ENCODE results near the gene CREB3L2.
"Not testable (repeated sequence)": the region's sequence is repeated elsewhere in the genome, so short reads cannot be mapped to it uniquely, and the experiment has no call there.

Gene CREB3L2

DNA sequence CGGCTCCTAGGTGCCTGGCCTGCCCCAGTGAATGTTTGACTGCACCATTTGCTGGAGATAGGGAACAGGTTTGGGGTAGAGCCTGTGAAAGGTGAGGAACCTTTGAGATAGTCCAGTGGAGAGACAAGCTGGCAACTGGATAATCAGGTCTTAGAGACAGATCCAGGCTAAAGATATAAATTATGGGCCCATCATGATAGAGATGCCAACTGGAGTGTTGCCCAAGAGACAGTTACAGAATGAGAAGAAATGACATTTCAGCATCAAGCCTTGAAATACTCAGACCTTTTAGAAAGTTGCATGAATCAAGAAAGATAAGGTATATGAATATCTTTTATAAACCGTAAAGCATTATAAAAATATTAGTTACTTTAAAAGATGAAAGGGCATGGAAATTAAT, 27.1 kb downstream of the CREB3L2 start:
- Histone ChIP-seq H3K36me3 (ENCODE audit: control insufficient read depth, insufficient read depth, low read length) (no peaks in the 10 kb centered on the region), H3K4me1 (ENCODE audit: control insufficient read depth, insufficient read depth, low read length) (peaks cover 43% of the 10 kb centered on the region), H3K4me3 (ENCODE audit: low read length) (no peak overlapping the region), H3K27ac (ENCODE audit: low read depth, low read length) (peak overlapping the region; percentile 86), H3K9ac (ENCODE audit: low read length) (no peak overlapping the region), H3K27me3 (ENCODE audit: control insufficient read depth, insufficient read depth, low read length) (no peaks in the 10 kb centered on the region)

DNA sequence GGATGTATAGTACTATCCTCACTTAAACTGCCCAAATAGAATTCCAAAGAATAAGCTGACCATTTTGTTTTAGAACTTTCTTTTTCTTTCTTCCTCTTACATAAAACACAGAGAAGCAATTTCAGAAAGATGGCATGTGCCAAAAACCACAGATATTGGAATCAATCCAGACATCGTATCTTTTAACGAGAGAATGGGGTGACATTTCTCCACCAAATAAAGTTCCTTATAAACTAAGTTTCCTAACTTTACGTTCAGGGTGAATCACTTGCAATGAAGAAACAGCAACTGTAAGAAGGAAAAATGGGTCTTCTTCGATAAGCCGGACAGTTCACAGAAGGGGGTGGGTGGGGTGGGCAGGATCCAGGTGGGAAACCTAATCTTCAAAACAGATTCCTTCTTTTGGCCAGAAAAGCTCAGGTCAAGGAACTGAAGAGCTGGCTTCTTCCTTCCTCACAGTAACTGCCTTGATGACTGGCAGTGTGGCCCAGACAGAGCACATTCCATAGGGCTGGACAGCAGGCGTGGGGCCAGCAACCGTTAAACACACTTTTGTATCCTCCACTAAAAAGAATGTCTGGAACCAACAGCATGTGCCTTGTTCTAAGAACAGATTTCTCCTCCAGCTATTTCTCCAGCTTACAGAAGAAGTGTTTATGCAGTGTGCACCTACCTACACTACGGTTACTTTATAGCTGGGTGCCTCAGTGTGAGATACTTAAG, 31.5 kb downstream of the CREB3L2 start:
- Histone ChIP-seq H3K36me3 (ENCODE audit: control insufficient read depth, insufficient read depth, low read length) (no peaks in the 10 kb centered on the region), H3K4me1 (ENCODE audit: control insufficient read depth, insufficient read depth, low read length) (peaks cover 36% of the 10 kb centered on the region), H3K9ac (ENCODE audit: low read length) (no peak overlapping the region), H3K27ac (ENCODE audit: low read depth, low read length) (peak overlapping the region; percentile 40), H3K4me3 (ENCODE audit: low read length) (no peak overlapping the region), H3K27me3 (ENCODE audit: control insufficient read depth, insufficient read depth, low read length) (no peaks in the 10 kb centered on the region)

DNA sequence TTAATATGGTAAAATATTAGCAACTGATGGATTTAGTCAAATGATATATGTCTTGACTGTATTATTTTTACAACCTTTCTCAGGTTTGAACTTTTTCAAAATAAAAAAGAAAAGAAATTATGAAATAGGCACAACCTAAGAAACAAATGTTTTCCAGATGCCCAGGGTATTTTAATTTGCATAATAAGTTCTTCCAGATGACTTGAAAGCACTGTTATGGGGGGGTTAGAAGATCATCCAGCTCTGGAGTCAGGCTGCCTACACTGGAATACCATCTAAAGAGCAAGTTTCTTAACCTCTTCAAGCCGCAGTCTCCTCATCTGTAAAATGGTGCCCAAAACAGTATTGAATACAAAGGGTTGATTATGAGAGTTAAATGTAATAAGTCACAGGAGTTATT, 32.1 kb downstream of the CREB3L2 start:
- no peak overlapping the region for H3K27ac ChIP-seq (ENCODE audit: low read depth, low read length)
- H3K36me3 ChIP-seq (ENCODE audit: control insufficient read depth, insufficient read depth, low read length): no peaks in the 10 kb centered on the region
- peaks cover 30% of the 10 kb centered on the region for H3K4me1 ChIP-seq (ENCODE audit: control insufficient read depth, insufficient read depth, low read length)
- H3K4me3 ChIP-seq (ENCODE audit: low read length): no peak overlapping the region
- no peaks in the 10 kb centered on the region for H3K27me3 ChIP-seq (ENCODE audit: control insufficient read depth, insufficient read depth, low read length)
- no peak overlapping the region for H3K9ac ChIP-seq (ENCODE audit: low read length)

DNA sequence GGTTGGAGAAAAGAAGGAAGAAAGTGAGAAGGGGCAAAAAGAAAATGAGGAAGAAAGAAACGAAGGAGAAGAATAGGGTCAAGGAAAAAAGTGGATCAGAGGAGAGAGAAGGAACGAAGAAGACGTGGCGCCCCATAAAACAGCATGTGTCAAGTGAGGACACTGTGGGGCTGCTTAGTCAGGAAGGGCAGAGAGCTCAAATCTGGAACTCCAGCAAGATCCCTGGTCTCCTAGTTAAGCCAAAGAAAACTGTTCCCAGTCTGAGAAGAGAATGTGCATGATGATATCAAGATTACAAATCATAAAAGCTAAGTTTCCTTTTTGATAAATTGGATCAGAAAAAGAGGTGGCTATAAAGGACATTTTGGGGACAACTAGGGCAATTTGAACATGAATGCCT, 33.0 kb downstream of the CREB3L2 start:
- Histone ChIP-seq H3K27me3 (ENCODE audit: control insufficient read depth, insufficient read depth, low read length) (no peaks in the 10 kb centered on the region), H3K4me3 (ENCODE audit: low read length) (no peak overlapping the region), H3K27ac (ENCODE audit: low read depth, low read length) (no peak overlapping the region), H3K9ac (ENCODE audit: low read length) (no peak overlapping the region), H3K36me3 (ENCODE audit: control insufficient read depth, insufficient read depth, low read length) (no peaks in the 10 kb centered on the region), H3K4me1 (ENCODE audit: control insufficient read depth, insufficient read depth, low read length) (peaks cover 25% of the 10 kb centered on the region)

DNA sequence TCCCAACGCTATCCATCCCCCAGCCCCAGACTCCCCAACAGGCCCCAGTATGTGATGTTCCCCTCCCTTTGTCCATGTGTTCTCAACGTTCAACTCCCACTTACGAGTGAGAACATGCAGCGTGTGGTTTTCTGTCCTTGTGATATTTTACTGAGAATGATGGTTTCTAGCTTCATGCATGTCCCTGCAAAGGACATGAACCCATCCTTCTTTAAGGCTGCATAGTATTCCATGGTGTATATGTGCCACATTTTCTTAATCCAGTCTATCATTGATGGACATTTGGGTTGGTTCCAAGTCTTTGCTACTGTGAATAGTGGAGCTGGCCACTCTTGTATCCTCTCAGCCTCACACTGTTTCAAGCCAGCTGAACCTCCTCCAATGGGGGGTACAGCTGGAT, 33.5 kb downstream of the CREB3L2 start:
- not testable (repeated sequence) for H3K27ac ChIP-seq (ENCODE audit: low read depth, low read length); H3K9ac ChIP-seq (ENCODE audit: low read length); H3K4me3 ChIP-seq (ENCODE audit: low read length); H3K27me3 ChIP-seq (ENCODE audit: control insufficient read depth, insufficient read depth, low read length); H3K36me3 ChIP-seq (ENCODE audit: control insufficient read depth, insufficient read depth, low read length)
- peaks cover 22% of the 10 kb centered on the region for H3K4me1 ChIP-seq (ENCODE audit: control insufficient read depth, insufficient read depth, low read length)

DNA sequence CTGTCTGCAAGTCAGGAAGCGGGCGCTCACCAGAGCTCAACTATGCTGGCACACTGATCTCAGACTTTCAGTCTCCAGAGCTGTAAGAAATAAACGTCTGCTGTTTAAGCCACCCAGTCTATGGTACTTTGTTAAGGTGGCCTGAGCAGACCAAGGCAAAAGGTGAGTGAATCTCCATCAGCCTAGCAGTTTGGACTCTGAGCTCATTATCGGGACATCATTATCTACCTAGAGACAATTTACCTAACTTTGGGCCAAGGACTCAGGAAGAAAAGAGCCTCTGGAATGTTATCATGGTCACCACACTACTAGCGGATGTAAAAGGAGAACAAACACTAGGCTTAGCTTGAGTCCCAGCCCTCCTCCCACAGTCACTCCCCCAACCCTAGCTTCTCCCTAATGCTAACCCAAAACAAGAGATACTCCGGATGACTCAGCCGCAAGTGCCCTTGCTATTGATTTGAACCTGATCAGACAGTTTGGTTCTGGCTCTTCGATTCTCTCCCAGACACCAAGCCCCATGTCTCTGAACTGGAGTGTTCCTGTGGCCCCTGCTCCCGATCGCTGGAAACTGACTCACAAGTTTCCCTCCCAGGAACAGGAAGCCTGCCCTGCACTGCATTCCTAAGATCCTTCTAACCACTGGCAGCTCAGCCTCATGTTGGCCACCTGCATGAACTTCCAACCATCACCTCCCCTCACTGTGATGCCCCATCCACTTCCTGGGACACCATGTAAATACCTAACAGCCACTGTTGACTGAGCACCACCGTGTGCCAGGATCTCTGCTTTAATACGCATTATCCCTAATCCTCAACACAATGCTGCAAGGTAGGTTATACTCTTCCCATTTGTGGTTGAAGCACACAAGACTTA, 34.5 kb downstream of the CREB3L2 start:
- Histone ChIP-seq H3K36me3 (ENCODE audit: control insufficient read depth, insufficient read depth, low read length) (no peaks in the 10 kb centered on the region), H3K4me3 (ENCODE audit: low read length) (no peak overlapping the region), H3K4me1 (ENCODE audit: control insufficient read depth, insufficient read depth, low read length) (peaks cover 23% of the 10 kb centered on the region), H3K27ac (ENCODE audit: low read depth, low read length) (no peak overlapping the region), H3K9ac (ENCODE audit: low read length) (no peak overlapping the region), H3K27me3 (ENCODE audit: control insufficient read depth, insufficient read depth, low read length) (no peaks in the 10 kb centered on the region)

DNA sequence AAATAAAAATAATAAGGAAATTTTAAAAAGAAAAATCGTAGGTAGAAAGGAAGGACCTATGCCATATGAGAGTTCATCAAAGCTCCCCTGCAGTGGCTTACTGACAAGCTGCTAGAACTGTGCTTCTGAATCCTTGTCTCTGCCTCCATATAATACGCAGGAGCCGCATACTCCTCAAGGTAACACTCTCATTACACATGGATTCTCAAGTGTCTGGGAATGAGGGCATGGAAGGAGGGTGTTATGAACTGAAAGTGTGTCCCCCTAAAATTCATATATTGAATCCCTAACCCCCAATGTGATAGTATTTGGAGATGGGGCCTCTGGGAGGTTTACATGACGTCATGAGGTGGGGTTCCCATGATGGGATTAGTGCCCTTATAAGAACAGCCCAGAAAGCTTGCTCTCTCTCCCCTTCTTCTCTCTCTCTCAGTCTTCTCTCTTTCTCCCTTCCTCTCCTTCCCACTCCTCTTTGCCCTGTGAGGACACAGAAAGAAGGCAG, 35.2 kb downstream of the CREB3L2 start:
- Histone ChIP-seq H3K27ac (ENCODE audit: low read depth, low read length) (no peak overlapping the region), H3K4me1 (ENCODE audit: control insufficient read depth, insufficient read depth, low read length) (peaks cover 23% of the 10 kb centered on the region), H3K9ac (ENCODE audit: low read length) (no peak overlapping the region), H3K4me3 (ENCODE audit: low read length) (no peak overlapping the region), H3K36me3 (ENCODE audit: control insufficient read depth, insufficient read depth, low read length) (no peaks in the 10 kb centered on the region), H3K27me3 (ENCODE audit: control insufficient read depth, insufficient read depth, low read length) (no peaks in the 10 kb centered on the region)

DNA sequence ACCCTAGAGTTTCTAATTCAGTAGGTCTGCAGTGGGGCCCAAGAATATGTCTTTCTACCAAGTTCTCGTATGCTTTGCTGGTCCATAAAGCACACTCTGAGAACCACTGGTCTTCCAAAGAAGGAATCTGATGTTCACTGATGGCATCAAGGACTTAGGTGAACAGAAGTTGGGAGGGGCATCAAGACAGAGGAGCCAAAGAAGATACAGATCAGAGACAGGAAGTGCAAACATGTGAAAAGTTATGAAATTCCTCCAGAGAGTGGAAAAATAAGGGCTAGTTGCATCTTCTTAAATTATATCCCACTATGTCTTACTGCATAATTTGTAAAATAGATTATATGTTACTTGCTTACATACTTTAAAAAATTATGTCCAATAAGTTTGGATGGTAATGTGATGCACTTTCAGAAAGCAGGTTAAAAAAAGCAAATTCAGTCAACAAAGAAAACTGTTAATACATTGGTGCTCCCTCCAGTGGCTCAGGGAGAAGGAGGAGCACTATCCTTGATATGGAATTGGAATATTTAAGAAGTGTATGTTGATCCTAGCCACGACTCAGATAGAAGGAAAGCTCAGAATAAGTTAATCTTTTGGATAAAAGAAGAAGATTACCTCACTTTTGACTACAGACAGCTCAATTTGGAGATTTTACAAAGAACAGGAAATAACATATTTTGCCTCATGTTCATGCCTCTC, 35.8 kb downstream of the CREB3L2 start:
- no peak overlapping the region for H3K4me3 ChIP-seq (ENCODE audit: low read length)
- no peaks in the 10 kb centered on the region for H3K27me3 ChIP-seq (ENCODE audit: control insufficient read depth, insufficient read depth, low read length)
- H3K9ac ChIP-seq (ENCODE audit: low read length): no peak overlapping the region
- H3K36me3 ChIP-seq (ENCODE audit: control insufficient read depth, insufficient read depth, low read length): no peaks in the 10 kb centered on the region
- H3K27ac ChIP-seq (ENCODE audit: low read depth, low read length): no peak overlapping the region
- peaks cover 25% of the 10 kb centered on the region for H3K4me1 ChIP-seq (ENCODE audit: control insufficient read depth, insufficient read depth, low read length)

DNA sequence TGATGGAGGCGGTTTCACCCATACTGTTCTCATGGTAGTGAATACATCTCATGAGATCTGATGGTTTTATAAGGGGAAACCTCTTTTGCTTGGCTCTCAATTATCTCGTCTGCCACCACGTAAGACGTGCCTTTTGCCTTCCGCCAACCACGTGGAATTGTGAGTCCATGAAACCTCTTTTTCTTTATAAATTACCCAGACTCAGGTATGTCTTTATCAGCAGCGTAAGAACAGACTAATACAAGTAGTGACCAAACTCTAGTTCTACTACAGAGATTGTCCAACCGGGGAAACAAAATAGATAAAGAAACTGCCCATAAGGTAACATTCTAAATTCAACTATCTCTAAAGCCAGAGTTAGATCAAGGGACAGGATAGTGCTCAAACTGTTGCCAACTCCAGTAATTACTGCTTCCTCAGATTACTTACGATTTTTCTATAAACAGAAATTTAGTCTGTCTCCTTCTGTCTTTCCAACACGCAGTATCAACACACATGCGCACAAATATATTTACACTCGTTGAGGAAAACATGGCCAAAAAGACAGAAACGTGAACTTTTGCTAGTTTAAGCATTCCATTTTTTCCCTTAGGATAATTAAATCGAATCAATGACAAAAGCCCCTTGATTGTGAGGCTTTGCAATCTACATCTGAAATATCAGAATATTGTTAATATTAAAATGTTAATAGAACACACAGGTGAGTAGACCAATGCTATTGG, 36.9 kb downstream of the CREB3L2 start:
- Histone ChIP-seq H3K4me3 (ENCODE audit: low read length) (no peak overlapping the region), H3K4me1 (ENCODE audit: control insufficient read depth, insufficient read depth, low read length) (peaks cover 17% of the 10 kb centered on the region)

DNA sequence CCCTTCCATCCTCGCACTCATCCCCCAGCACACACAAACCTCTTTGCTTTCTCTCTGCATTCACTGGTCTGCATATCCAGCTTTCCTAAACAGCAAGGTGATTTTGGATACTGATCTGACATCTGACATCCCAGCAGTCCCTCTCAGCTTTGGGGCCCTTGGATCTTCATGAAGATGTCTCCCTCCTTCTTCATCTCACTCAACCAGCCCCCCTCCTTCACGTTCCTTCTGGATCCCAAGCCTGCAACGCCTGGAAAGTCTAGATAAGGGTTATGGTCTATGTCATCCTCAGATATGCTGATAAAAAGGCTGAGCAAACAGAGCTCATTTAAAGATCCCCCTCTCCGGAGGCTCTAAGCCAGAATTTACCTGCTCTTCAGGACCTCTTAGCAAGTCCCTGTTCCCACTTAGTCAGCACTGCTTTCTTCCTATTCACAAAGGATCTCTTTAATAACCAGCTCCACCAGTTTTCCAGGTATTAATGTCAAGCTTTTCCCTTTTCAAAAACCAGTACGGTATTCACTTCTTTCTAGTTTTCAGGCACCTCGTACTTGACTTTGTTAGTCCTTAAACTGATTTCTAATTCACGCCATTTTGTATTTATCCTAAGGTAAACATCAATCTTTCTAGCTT, 38.9 kb downstream of the CREB3L2 start:
- peaks cover 16% of the 10 kb centered on the region for H3K4me1 ChIP-seq (ENCODE audit: control insufficient read depth, insufficient read depth, low read length)
- H3K9ac ChIP-seq (ENCODE audit: low read length): no peak overlapping the region
- H3K27ac ChIP-seq (ENCODE audit: low read depth, low read length): no peak overlapping the region
- no peak overlapping the region for H3K4me3 ChIP-seq (ENCODE audit: low read length)
- no peaks in the 10 kb centered on the region for H3K36me3 ChIP-seq (ENCODE audit: control insufficient read depth, insufficient read depth, low read length)
- H3K27me3 ChIP-seq (ENCODE audit: control insufficient read depth, insufficient read depth, low read length): no peaks in the 10 kb centered on the region

More for the DNA sequence above, 36.9 kb downstream of the CREB3L2 start:
- Histone ChIP-seq H3K36me3 (ENCODE audit: control insufficient read depth, insufficient read depth, low read length) (no peaks in the 10 kb centered on the region), H3K27me3 (ENCODE audit: control insufficient read depth, insufficient read depth, low read length) (no peaks in the 10 kb centered on the region), H3K9ac (ENCODE audit: low read length) (no peak overlapping the region), H3K27ac (ENCODE audit: low read depth, low read length) (no peak overlapping the region)

DNA sequence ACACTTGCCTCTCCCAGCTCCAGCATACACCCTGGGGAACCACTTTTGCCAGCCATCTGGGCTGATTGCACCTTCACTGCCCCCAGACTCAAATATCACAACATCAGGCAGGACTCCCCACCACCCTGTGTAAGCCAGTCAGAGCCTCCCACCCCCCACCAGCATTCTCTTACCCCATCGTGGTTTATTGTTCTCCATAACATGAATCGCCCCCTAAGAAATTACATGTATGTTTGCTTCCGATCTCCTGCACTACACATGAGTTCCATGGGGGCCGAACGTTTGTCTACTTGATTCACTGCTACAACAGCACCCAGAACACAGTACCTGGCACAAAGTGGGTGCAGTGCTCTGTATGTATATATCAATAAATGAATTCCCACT, 39.4 kb downstream of the CREB3L2 start:
- no peak overlapping the region for H3K4me3 ChIP-seq (ENCODE audit: low read length)
- H3K27ac ChIP-seq (ENCODE audit: low read depth, low read length): no peak overlapping the region
- H3K4me1 ChIP-seq (ENCODE audit: control insufficient read depth, insufficient read depth, low read length): peaks cover 15% of the 10 kb centered on the region
- H3K9ac ChIP-seq (ENCODE audit: low read length): no peak overlapping the region
- H3K27me3 ChIP-seq (ENCODE audit: control insufficient read depth, insufficient read depth, low read length): no peaks in the 10 kb centered on the region
- H3K36me3 ChIP-seq (ENCODE audit: control insufficient read depth, insufficient read depth, low read length): no peaks in the 10 kb centered on the region

All from rectal smooth muscle tissue (tissue), 1 donor.